ENCODE measurements around the gene MSH5.

GRCh38 chr6:31729979-31730630 lies 9.7 kb upstream of the MSH5 start:
- TF ChIP-seq, protein P1, sequence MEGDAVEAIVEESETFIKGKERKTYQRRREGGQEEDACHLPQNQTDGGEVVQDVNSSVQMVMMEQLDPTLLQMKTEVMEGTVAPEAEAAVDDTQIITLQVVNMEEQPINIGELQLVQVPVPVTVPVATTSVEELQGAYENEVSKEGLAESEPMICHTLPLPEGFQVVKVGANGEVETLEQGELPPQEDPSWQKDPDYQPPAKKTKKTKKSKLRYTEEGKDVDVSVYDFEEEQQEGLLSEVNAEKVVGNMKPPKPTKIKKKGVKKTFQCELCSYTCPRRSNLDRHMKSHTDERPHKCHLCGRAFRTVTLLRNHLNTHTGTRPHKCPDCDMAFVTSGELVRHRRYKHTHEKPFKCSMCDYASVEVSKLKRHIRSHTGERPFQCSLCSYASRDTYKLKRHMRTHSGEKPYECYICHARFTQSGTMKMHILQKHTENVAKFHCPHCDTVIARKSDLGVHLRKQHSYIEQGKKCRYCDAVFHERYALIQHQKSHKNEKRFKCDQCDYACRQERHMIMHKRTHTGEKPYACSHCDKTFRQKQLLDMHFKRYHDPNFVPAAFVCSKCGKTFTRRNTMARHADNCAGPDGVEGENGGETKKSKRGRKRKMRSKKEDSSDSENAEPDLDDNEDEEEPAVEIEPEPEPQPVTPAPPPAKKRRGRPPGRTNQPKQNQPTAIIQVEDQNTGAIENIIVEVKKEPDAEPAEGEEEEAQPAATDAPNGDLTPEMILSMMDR (IDR thresholded peaks at IDR 0.05; ENCODE audit: insufficient read depth, low read length, poor library complexity, severe bottlenecking): no peak
- no peak for TF ChIP-seq EZH2phosphoT487 (conservative IDR thresholded peaks at IDR 0.05; ENCODE audit: low read length)

Measured in SU-DHL-6 (cell line).